Mesendoderm (in vitro differentiated cells): ENCODE results near the gene GREB1.

Experiments
- DNase-seq: peaks from one replicate; pipeline ENCODE4 v3.0.0; 2013
- H2AK5ac ChIP-seq: 2 replicates; pipeline ENCODE4 v1.6.1; 2013; ENCODE audit warnings: low read length, inconsistent platforms
- H2BK120ac ChIP-seq: 2 replicates; pipeline ENCODE4 v1.6.1; 2013; ENCODE audit warnings: low read depth, mild to moderate bottlenecking, low read length, moderate library complexity, mixed read lengths
- H2BK15ac ChIP-seq: replicated peaks from 2 replicates; pipeline ENCODE4 v1.6.1; 2013; ENCODE audit warnings: low read depth, mild to moderate bottlenecking, moderate library complexity
- H2BK5ac ChIP-seq: 2 replicates; pipeline ENCODE4 v1.6.1; 2013; ENCODE audit warnings: low read length, inconsistent platforms
- H3K18ac ChIP-seq: 2 replicates; pipeline ENCODE4 v1.6.1; 2013; ENCODE audit warnings: mild to moderate bottlenecking, low read length, mixed read lengths
- H3K23ac ChIP-seq: one replicate; pipeline ENCODE4 v1.6.1; 2013; ENCODE audit warnings: low read length
- H3K27ac ChIP-seq: 2 replicates; pipeline ENCODE4 v1.5.1; 2013; ENCODE audit warnings: low read depth, mild to moderate bottlenecking, inconsistent platforms, low read length, moderate library complexity
- H3K27me3 ChIP-seq: 2 replicates; pipeline ENCODE4 v1.6.1; 2013; ENCODE audit warnings: low read length, control low read depth, mild to moderate bottlenecking, inconsistent platforms; ENCODE audit not compliant: insufficient read depth, poor library complexity
- H3K36me3 ChIP-seq: 2 replicates; pipeline ENCODE4 v1.6.1; 2013; ENCODE audit warnings: low read length, inconsistent platforms; ENCODE audit not compliant: control insufficient read depth, insufficient read depth
- H3K4ac ChIP-seq: one replicate; pipeline ENCODE4 v1.6.1; 2013; ENCODE audit warnings: low read depth, mild to moderate bottlenecking, low read length, moderate library complexity
- H3K4me1 ChIP-seq: 2 replicates; pipeline ENCODE4 v1.6.1; 2013; ENCODE audit warnings: low read depth, low read length, inconsistent platforms; ENCODE audit not compliant: control insufficient read depth
- H3K4me2 ChIP-seq: 2 replicates; pipeline ENCODE4 v1.6.1; 2013; ENCODE audit warnings: low read length
- H3K4me3 ChIP-seq: 2 replicates; pipeline ENCODE4 v1.5.1; 2013; ENCODE audit warnings: mild to moderate bottlenecking, low read length
- H3K56ac ChIP-seq: one replicate; pipeline ENCODE4 v1.6.1; 2013; ENCODE audit warnings: low read length
- H3K79me1 ChIP-seq: 2 replicates; pipeline ENCODE4 v1.6.1; 2013; ENCODE audit warnings: low read length, inconsistent platforms
- H3K79me2 ChIP-seq: 2 replicates; pipeline ENCODE4 v1.6.1; 2013; ENCODE audit warnings: mild to moderate bottlenecking, low read length; ENCODE audit not compliant: control insufficient read depth, insufficient read depth
- H3K9ac ChIP-seq: 2 replicates; pipeline ENCODE4 v1.6.1; 2013; ENCODE audit warnings: low read length, inconsistent platforms
- H4K5ac ChIP-seq: one replicate; pipeline ENCODE4 v1.6.1; 2013; ENCODE audit warnings: low read length
- H4K8ac ChIP-seq: one replicate; pipeline ENCODE4 v1.6.1; 2013; ENCODE audit warnings: low read depth, mild to moderate bottlenecking, control low read depth, low read length, moderate library complexity
- WGBS: extraction: QIAGEN DNeasy Blood & Tissue Kit; methylation state at CpG from one replicate; pipeline ENCODE4 v1.1.7; 2013; ENCODE audit warnings: low lambda C conversion rate, missing lambda C conversion rate; ENCODE audit not compliant: insufficient coverage; ENCODE audit errors: extremely low coverage; 5-methylcytosine and 5-hydroxymethylcytosine counted together

Gene GREB1

DNA sequence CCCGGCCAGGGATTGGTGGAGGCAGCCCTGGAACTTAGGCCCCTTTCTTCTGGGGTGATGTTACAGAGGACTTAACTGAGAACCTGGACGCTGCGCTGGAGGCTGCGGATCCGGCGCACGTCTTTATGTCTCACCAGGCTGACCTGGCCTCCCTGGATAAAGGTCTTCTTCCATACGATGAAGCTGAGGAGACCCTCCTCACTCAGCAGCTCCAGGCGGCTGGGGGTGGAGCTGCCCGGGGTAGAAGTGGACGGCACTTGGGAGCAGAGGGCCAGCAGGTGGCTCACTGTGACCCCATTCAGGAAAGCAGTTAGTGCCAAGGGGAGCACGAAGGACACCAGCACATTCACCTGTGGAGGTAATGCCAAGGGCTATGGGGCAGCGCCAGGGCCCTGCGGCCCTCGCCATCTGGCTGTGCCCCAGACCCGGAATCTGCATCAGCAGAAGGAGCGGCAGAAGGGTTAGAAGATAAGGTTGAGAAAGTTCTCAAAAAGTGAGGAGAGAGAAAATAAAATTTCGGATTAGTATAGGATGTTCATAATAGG, 128.1 kb downstream of the GREB1 start:
- Histone ChIP-seq H4K8ac (no peak overlapping the region), H3K27me3 (no peaks in the 10 kb centered on the region), H2BK5ac (no peak overlapping the region)

DNA sequence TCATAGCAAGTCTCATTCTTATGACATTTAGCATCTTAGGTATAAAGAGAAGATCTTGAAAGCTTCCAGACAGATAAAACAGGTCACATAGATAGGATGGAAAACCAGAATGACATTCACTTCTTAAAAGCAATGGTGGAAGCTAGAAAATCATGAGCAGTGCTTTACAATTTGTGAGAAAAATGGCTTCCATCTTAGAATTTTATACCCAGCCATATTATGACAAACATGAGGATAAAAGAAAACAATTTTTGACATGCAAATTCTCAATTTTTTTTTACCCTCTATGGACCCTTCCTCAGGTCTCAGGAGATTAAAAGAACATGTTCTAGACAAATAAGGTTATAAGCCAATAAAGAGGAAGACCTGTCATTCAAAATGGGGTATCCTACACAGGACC, 129.0 kb downstream of the GREB1 start:
- Histone ChIP-seq H2BK120ac (no peak overlapping the region), H3K18ac (no peak overlapping the region), H3K4ac (no peak overlapping the region), H3K79me1 (no peaks in the 10 kb centered on the region), H2AK5ac (no peak overlapping the region), H3K27ac (no peak overlapping the region), H2BK15ac (no peak overlapping the region), H3K36me3 (no peaks in the 10 kb centered on the region), H3K79me2 (no peaks in the 10 kb centered on the region), H3K4me3 (no peak overlapping the region), H3K56ac (no peak overlapping the region), H3K9ac (no peak overlapping the region), H3K23ac (no peak overlapping the region), H4K8ac (no peak overlapping the region), H4K5ac (no peak overlapping the region), H3K27me3 (no peaks in the 10 kb centered on the region), H3K4me1 (no peaks in the 10 kb centered on the region), H3K4me2 (no peak overlapping the region), H2BK5ac (no peak overlapping the region)
- no peak for DNase-seq

More for the DNA sequence above, 128.1 kb downstream of the GREB1 start:
- H3K4me1 ChIP-seq: no peaks in the 10 kb centered on the region
- H3K4ac ChIP-seq: no peak overlapping the region
- no peak overlapping the region for H3K23ac ChIP-seq
- no peaks in the 10 kb centered on the region for H3K79me1 ChIP-seq
- H2BK120ac ChIP-seq: no peak overlapping the region
- no peak overlapping the region for H2BK15ac ChIP-seq
- no peak overlapping the region for H4K5ac ChIP-seq
- no peak overlapping the region for H3K4me3 ChIP-seq
- H3K36me3 ChIP-seq: no peaks in the 10 kb centered on the region
- H3K18ac ChIP-seq: no peak overlapping the region
- no peak overlapping the region for H3K27ac ChIP-seq
- H3K4me2 ChIP-seq: no peak overlapping the region
- no peaks in the 10 kb centered on the region for H3K79me2 ChIP-seq
- no peak overlapping the region for H3K9ac ChIP-seq
- DNase-seq: no peak
- H3K56ac ChIP-seq: no peak overlapping the region
- H2AK5ac ChIP-seq: no peak overlapping the region
- WGBS: 100% methylated on average over 1 of the region's 18 CpGs

DNA sequence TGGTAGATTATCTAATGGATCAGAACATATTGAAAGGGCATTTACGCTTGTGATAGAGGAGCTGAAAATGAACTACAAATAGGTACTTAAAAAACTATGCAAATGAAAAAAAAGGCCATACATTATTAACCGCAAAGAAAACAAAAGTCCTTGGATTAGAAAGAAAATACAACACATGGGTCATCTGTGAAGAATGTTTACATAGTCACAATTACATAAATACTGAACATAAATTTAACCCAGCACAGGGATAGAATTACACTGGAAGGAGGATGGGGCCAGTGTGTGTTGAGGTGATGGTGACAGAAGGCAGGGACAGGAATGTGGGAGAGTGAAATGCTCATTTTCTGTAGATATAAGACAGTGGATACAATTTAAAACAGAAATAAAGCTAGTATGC, 129.6 kb downstream of the GREB1 start:
- Histone ChIP-seq H3K56ac (no peak overlapping the region), H3K23ac (no peak overlapping the region), H3K4ac (no peak overlapping the region), H4K8ac (no peak overlapping the region), H3K4me1 (no peaks in the 10 kb centered on the region), H3K27me3 (no peaks in the 10 kb centered on the region), H3K79me2 (no peaks in the 10 kb centered on the region), H3K4me2 (no peak overlapping the region), H3K9ac (no peak overlapping the region), H3K79me1 (no peaks in the 10 kb centered on the region), H2BK15ac (no peak overlapping the region), H3K27ac (no peak overlapping the region), H2AK5ac (no peak overlapping the region), H3K18ac (no peak overlapping the region), H2BK120ac (no peak overlapping the region), H4K5ac (no peak overlapping the region), H3K4me3 (no peak overlapping the region), H3K36me3 (no peaks in the 10 kb centered on the region), H2BK5ac (no peak overlapping the region)
- DNase-seq: no peak
- WGBS: no CpG with 5 or more reads among the region's 2 CpGs

DNA sequence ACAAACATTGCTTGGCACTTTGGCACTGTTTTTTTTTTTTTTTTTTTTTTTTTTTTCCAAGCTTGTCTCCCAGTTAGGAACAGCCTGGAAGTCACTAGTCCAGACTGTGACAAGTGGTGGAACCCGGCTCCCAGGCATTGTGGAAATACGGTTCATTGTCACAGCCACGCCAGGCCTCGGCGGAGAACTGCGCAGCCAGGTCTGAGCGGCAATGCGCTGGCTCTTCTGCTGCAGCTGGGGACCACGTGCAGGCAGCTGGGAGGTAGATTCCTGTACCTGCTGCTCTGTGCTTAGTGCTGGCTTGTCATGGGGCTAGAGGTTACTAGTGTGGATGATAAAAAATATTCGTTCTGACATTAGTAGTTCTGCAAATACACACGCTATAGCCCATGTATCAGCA, 131.2 kb downstream of the GREB1 start:
- Histone ChIP-seq H3K4me1 (peaks cover 2% of the 10 kb centered on the region), H2BK5ac (no peak overlapping the region), H4K8ac (no peak overlapping the region), H2AK5ac (no peak overlapping the region), H3K4me2 (no peak overlapping the region), H3K23ac (no peak overlapping the region), H2BK15ac (no peak overlapping the region), H3K4me3 (no peak overlapping the region), H3K56ac (no peak overlapping the region), H4K5ac (no peak overlapping the region), H3K79me2 (no peaks in the 10 kb centered on the region), H3K79me1 (no peaks in the 10 kb centered on the region), H3K9ac (no peak overlapping the region), H3K27ac (no peak overlapping the region), H3K27me3 (no peaks in the 10 kb centered on the region), H3K18ac (no peak overlapping the region), H3K36me3 (no peaks in the 10 kb centered on the region), H2BK120ac (no peak overlapping the region), H3K4ac (no peak overlapping the region)
- no CpG with 5 or more reads among the region's 11 CpGs for WGBS
- no peak for DNase-seq

DNA sequence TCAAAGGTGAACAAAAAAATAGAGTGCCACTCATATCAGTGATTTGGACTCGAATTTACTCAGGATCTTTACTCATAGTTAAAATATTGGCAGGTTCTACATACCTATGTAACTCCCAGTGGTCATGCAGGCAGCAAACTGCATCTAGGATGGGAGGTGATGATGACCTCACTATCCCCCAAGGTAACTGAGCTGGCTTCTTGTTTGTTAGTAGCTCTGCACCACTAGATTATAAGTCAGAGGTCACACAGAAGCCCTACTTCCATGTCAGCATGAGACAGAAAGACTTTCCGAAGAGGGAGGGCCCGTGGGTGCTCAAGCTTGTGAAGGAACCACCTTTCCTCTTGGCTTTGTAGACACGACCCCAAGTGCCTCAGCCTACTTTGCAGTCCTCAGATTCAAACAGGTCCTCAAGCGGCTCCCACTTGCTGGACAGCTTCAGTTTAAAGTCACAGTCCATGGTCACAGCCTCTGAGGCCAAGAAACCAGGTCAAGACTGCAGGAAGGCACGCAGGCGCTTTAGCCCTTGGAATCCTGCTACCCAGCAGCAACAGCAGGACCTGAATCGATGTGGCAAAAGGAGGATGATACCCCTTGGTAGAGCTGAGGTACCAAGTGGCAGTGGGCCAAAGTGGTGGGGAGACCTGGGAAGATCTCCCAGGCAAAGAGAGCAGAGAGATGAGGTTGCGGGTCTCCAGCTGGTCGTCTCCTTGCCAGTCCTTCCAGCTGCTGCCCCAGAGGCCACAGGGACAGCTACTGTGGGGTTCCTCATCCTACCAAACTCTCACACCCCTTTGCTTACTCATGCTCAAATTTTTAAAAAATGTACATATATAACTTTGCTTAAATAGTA, 131.9 kb downstream of the GREB1 start:
- WGBS: no CpG with 5 or more reads among the region's 10 CpGs
- Histone ChIP-seq H3K4me1 (peaks cover 2% of the 10 kb centered on the region), H2BK120ac (no peak overlapping the region), H3K79me2 (no peaks in the 10 kb centered on the region), H3K4ac (no peak overlapping the region), H3K27ac (no peak overlapping the region), H3K4me2 (no peak overlapping the region), H3K36me3 (no peaks in the 10 kb centered on the region), H3K23ac (no peak overlapping the region), H3K9ac (no peak overlapping the region), H3K56ac (no peak overlapping the region), H3K18ac (no peak overlapping the region), H3K4me3 (no peak overlapping the region), H2BK5ac (no peak overlapping the region), H4K5ac (no peak overlapping the region), H4K8ac (no peak overlapping the region), H2AK5ac (no peak overlapping the region), H3K79me1 (no peaks in the 10 kb centered on the region), H2BK15ac (no peak overlapping the region), H3K27me3 (no peaks in the 10 kb centered on the region)
- DNase-seq: no peak

DNA sequence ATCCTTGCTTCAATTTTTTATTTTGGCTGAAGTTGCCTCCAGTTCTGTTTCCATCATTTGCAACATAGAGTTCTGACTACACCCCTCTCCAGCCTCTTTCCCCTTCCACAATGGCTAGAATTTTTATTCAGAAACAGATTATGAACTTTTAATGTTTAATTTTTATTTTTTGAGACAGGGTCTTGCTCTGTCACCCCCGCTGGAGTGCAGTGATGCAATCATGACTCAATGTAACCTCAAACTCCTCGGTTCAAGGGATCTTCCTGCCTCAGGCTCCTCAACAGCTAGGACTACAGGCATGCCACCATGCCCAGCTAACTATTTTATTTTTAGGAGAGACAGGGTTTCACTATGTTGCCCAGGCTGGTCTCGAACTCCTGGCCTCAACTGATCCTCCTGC, 133.3 kb downstream of the GREB1 start:
- Histone ChIP-seq H4K5ac (no peak overlapping the region), H3K23ac (no peak overlapping the region), H3K36me3 (no peaks in the 10 kb centered on the region), H4K8ac (no peak overlapping the region), H2AK5ac (no peak overlapping the region), H3K79me2 (no peaks in the 10 kb centered on the region), H2BK15ac (no peak overlapping the region), H3K27me3 (no peaks in the 10 kb centered on the region), H2BK5ac (no peak overlapping the region), H3K18ac (no peak overlapping the region), H2BK120ac (no peak overlapping the region), H3K4me2 (no peak overlapping the region), H3K79me1 (no peaks in the 10 kb centered on the region), H3K27ac (no peak overlapping the region), H3K56ac (no peak overlapping the region), H3K4me3 (no peak overlapping the region), H3K9ac (no peak overlapping the region), H3K4ac (no peak overlapping the region), H3K4me1 (peaks cover 2% of the 10 kb centered on the region)
- no peak for DNase-seq
- no CpG with 5 or more reads among the region's 3 CpGs for WGBS
